Activated gamma-delta T cell (primary cell): ENCODE data around the gene MB21D2.

Experiments
- DNase-seq: peaks from one replicate; lab custom pipeline; 2025; lab: John Stamatoyannopoulos, UW

MB21D2 gene

GRCh38 chr3:192890347-192891335, 27.0 kb downstream of the MB21D2 start:
- DNase-seq, result no peak

- no peak for DNase-seq
Measured at GRCh38 chr3:192889679-192890078, 28.0 kb downstream of the MB21D2 start.

DNA sequence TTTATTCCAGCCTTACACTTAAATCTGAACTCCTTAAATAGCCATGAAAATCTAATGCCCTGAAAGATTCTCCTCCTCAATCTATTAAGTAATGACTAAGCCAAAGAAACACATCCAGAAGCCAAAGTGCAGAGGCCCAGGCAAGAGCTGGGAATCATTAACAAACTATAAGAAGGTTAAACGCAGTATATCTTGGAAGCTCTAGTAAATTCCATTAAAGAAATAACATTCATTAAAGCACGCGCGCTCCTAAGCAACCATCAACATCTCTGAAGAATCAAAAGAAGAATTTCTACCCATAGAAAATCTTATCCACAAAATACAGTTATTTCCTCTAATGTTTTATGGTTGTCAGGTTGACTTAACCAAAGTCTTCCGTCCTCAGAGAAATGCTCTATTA, 29.5 kb downstream of the MB21D2 start:
- DNase-seq, result no peak

GRCh38 chr3:192887701-192888100, 30.0 kb downstream of the MB21D2 start:
- DNase-seq, result no peak

DNA sequence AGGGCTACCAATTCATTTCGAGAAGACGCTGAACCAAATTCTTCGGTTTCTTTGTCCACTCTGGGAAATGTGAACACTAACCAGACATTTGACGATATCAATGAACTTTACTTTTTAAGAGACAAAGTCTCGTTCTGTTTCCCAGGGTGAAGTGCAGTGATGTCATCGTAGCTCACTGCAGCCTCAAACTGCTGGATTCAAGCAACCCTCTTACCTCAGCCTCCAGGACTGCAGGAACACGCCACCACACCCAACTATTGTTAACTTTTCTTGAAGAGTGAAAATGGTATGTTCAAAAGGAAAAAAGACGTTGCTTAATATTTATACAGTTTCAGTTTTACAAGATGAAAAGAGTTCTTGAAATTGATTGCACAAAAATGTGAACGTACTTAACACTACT, 30.6 kb downstream of the MB21D2 start:
- no peak for DNase-seq

GRCh38 chr3:192884777-192885773, 32.6 kb downstream of the MB21D2 start:
- no peak for DNase-seq

DNA sequence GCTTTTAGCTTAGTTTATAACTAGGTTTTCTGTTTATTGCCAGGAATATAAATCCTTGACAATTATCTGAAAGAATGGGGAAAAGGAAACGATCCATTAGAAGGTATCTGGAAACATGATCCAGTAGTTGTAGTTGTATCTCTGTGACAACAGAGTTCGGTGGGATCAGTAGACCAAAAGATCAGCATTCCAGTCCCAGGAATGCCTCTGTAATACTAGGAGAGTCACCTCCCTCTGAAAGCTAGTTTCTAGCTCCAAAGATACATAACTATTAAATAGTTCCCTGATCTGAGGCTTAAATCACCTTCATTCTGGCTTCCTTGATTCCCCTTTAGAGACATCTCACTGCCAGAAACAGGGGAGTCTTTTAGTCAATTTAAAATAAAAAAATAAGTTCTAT, 34.1 kb downstream of the MB21D2 start:
- no peak for DNase-seq

GRCh38 chr3:192881159-192881786, 36.4 kb downstream of the MB21D2 start:
- no peak for DNase-seq

GRCh38 chr3:192880313-192880712, 37.3 kb downstream of the MB21D2 start:
- no peak for DNase-seq

- DNase-seq, result no peak
Measured at GRCh38 chr3:192879346-192880031, 38.2 kb downstream of the MB21D2 start.

DNA sequence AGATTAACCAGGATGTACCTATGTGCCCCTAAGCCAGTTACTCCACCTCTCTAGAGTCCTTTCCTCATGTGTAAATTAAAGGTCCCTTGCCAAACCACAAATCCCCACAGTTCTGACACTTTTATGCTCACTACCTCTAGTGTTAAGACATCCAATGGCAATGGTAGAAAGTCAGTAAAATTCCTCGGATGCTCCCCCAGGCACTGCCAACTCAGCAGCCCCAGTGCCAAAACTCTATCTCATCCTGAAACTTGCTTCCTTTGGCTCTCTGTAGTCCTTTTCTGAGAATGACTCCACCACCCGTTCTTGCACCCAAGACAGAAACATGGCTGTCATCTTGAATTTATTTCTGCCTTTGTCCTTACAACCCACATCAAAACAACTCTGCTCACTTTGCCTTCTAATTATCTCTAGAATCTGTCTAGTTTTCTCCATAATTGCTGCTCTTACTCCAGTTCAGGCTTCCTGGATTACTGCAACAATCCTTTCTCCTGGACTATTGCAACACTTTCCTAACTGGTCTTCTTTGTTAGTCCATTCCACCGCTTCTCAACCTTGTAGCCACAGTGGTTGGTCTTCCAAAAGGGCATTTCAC, 41.6 kb downstream of the MB21D2 start:
- DNase-seq, result no peak

DNA sequence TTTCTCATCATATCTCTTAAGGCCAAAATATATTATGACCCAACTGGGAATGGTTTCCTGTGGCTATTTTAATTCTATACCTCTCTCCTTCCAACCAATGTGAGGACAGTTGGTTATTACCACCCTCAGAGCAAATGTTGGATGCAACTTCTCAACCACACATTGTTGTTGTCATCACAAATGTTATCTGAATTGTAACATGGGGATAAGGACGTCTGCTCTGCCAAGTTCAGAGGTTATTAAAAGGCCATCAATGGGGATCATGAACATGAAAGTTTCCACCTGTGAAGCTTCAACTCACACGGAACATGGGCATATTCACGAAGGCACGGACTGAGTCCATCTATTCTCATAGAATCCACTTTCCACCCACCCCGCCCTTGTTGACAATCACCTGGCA, 46.8 kb downstream of the MB21D2 start:
- DNase-seq, result no peak

GRCh38 chr3:192869131-192870031, 48.3 kb downstream of the MB21D2 start:
- DNase-seq, result no peak

DNA sequence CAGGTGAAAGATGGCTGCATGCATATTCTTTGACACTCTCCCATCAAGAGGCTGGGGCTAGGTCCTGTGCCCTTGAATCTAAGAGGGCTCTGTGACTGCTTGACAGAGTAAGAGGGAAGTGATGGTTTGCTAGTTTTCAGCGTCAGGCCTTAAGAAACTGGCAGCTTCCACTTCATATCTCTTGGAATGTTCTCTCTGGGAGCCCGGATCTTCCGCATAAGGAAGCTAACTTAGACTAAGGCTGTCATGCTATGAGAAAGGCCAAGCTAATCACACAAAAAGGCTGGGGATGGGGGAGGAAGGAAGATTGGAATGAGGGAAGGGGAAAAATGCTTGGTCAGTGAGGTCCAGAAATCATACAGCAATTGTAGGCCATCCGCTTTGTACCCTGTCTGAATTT, 50.0 kb downstream of the MB21D2 start:
- DNase-seq, result no peak

DNA sequence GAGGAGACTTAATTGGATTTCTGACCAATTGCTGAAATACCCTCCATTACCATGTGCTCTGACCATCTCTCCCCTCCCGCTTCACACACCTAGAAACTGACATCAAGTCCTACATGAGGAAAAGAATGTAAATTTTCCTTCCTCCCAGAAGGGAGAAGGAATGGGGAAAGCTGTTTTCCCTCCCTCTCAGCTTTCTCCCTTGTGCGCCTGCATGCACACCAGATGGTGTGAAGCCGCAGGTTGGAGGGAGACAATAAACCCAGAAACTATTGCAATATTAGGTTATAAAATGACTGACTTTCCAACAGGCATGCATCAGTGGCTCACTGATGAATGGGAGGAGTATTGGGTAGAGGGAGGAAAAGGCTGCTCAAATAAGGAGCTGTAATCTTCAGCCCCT, 50.9 kb downstream of the MB21D2 start:
- no peak for DNase-seq

GRCh38 chr3:192864941-192865340, 52.7 kb downstream of the MB21D2 start:
- DNase-seq, result no peak

- no peak for DNase-seq
Measured at GRCh38 chr3:192863091-192863420, 54.6 kb downstream of the MB21D2 start.

- DNase-seq, result no peak
Measured at GRCh38 chr3:192862408-192863090, 55.1 kb downstream of the MB21D2 start.

DNA sequence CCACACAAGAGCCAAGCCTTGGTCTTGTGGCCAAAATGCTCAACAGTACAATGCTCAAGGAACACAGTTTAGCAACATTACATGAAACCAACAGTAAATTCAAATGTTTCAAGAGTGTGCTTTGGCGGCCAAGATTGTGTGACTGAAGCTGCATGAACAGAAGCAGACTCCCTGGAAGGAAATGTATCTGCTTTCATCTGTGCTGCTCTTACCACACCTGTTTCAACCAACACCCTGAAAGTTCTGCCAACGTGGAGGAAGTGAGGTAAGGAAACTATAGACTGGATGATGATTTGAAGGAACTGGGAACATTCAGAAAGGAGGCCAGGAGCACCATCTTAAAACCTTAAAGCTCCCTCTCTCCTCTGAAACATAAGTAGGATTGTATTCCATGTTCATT, 55.7 kb downstream of the MB21D2 start:
- DNase-seq, result no peak

GRCh38 chr3:192860454-192860853, 57.2 kb downstream of the MB21D2 start:
- DNase-seq, result no peak
